Hematopoietic multipotent progenitor cell (in vitro differentiated cells): ENCODE results near the gene STARD9. TPM values are rescaled to one million over a fixed set of nuclear protein-coding genes. Genes with fewer than 3 reads are reported as not detected.

Source experiments
- DNase-seq, 3 donors: peaks; one replicate each; pipeline ENCODE4 v3.0.0-alpha.2; 2011 to 2015; ENCODE audit warnings: low read depth in 2 of 3, low spot score in 2 of 3
- total RNA-seq: library from RNA; depleted of rRNA; stranded (reverse); fragments of >200 nt; gene quantifications from one replicate; pipeline ENCODE4 v1.2.3, GENCODE V29; 2012

The STARD9 gene
- 35.5 TPM for total RNA-seq

- peak; percentile 86 to 98 (median 97) for DNase-seq
Observed at GRCh38 chr15:42575188-42576039, at the start of gene STARD9. STARD9 (plus strand) TSS chr15:42575606; CDS start chr15:42575716, 110 bp downstream.

- no peak for DNase-seq
Observed at GRCh38 chr15:42528970-42529369, 46.4 kb upstream of the STARD9 start.

DNA sequence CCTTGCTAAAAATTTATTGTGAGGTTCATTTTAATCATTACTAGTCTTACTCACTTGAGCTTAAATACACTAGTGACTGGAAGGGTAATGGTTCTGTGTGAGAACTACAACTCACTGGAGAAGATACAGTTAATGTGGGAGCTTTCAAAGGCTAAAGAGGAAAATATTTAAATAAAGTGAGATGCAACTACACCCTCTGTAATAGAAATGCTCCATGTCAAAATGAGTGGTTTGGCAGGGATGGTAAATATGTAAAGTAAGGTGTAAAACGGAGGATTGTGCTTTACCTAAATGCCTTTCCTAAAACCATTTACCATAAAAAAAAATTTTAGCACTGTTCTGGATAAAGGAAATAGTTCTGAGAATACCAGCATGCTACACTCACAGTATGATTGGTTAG is 42.2 kb upstream of the STARD9 start:
- no peak for DNase-seq

DNA sequence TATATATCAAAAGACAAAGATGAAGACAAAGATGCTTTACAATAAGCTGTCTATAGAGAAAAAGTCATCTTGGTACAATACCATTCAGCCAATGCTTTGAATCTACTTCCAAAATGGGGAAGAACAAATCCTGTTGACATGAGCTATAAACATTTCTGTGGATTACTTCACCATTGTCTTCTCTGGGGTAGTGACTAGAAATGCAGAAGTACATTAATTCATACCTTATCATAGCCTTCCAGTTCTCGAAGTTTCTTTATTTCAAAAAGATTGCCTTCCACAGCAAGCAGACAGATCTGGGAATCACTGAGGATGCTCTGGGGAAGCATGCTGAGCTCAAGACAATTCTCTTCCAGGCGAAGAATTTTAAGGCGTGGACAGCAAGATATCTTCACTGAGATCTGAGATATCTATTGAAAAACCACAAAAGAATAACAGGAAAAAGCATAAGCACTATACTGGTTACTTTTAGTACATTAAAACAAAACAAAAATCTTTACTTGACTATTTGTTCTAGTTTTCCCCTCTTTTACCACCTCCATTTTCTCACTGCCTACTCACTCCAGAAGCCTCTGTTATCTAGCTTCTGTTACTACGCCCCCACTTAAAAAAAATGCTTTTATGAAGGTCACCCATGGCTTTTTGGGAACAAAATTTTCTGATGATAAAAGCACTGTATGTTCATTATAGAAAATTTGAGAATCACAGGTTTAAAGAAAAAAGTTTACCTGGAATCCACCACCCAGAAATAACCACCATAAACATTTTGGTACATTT is 30.4 kb upstream of the STARD9 start:
- peak in 2 of 3 donors; percentile 9 to 52 for DNase-seq

GRCh38 chr15:42547918-42548248 is 27.5 kb upstream of the STARD9 start:
- DNase-seq = no peak

GRCh38 chr15:42548249-42549031 is 27.0 kb upstream of the STARD9 start, which contains the start of the genes HAUS2 and LRRC57:
HAUS2 (plus strand) TSS chr15:42548838; CDS start chr15:42548873, 35 bp downstream.
LRRC57 (minus strand) TSS chr15:42548793; CDS start chr15:42548434, 359 bp downstream.
- DNase-seq = peak; percentile 81 to 85 (median 84)

DNA sequence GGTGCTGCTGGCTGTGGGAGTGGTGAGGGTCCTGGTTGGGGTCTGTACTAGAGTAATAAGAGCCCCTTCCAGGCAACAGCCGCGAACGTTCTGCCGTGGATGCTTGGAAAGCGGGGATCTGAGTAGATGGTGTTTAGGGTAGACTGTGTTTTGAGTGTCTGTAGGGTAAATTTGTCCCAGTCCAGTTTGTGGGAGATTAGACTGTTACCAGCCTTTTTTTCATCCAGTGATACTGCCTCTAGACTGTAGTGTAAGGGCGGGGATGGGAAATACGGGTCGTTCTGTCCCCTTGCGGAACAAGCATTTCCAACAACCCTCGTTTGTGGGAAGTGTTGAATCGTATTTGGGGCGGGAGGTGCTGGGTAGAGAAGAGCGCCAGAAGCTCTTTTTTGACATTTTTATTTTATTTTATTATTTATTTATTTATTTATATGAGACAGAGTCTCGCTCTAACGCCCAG is 26.3 kb upstream of the STARD9 start:
- peak in 2 of 3 donors; percentile 74 to 76 for DNase-seq

DNA sequence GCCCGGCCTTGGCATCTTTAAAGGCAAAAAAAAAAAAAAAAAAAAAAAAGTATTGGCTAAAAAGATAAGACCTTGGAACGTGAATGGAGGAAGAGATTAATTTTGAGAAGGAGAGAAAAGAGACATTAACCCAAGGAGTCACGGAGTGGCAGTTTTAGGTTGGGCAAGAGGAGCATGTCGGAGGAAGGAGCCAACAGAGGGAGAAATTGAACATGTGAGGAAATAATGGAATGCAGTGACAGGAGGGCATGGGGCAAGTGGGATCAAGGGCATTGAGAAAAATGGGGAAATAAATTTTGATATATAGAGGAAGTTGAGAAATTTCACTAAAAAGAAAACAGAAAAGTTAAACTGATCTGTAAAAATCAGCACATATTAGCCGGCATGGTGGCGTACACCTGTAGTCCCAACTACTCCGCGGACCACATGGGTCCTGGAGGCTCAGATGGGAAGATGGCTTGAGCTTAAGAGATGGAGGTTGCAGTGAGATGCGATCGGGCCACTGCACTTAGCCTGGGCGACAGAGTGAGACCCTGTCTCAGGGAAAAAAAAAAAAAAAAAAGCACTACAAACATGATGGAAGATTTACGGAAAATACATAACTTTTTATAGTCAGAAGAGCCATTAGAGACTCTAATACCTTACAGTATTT is 25.5 kb upstream of the STARD9 start:
- no peak for DNase-seq

- no peak for DNase-seq
Observed at GRCh38 chr15:42553554-42553953, 21.9 kb upstream of the STARD9 start.

DNA sequence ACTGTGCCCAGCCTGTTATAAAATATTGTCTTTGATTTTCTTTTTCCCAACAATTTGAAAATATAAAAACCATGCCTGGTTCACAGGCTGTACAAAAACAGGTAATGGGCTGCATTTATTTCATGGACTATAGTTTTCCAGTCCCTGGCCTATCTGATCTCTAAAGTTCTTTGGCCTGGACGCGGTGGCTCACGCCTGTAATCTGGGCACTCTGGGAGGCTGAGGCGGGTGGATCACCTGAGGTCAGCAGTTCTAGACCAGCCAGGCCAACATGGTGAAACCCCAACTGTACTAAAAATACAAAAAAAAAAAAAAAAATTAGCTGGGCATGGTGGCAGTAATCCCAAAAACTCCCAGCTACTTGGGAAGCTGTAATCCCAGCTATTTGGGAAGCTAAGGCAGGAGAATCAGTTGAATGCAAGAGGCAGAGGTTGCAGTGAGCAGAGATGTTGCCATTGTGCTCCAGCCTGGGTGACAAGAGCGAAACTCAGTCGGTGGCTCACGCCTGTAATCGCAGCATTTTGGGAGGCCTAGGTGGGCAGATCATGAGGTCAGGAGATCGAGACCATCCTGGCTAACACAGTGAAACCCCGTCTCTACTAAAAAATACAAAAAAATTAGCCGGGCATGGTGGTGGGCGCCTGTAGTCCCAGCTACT is 18.7 kb upstream of the STARD9 start:
- peak in 1 of 3 donors; percentile 39 for DNase-seq

DNA sequence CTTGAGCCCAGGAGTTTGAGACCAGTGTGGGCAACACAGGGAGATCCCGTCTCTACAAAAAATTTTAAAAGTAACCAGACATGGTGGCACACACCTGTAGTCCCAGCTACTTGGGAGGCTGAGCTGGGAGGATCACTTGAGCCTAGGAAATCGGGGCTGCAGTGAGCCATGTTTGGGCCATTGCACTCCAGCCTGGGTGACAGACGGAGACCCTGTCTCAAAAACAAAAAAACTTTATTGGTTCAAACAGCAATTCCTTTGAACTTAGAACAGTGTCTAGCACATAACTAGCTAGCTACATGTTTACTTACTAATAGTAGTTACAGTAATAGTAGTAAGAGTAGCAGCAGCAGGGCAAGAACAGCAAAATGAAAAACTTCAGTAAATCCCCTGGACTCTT is 16.7 kb upstream of the STARD9 start:
- DNase-seq = no peak

- no peak for DNase-seq
Observed at GRCh38 chr15:42576040-42576594, 711 bp downstream of the STARD9 start.

GRCh38 chr15:42576776-42577175 is 1.4 kb downstream of the STARD9 start:
- DNase-seq = no peak

- no peak for DNase-seq
Observed at GRCh38 chr15:42577514-42578031, 2.2 kb downstream of the STARD9 start.

DNA sequence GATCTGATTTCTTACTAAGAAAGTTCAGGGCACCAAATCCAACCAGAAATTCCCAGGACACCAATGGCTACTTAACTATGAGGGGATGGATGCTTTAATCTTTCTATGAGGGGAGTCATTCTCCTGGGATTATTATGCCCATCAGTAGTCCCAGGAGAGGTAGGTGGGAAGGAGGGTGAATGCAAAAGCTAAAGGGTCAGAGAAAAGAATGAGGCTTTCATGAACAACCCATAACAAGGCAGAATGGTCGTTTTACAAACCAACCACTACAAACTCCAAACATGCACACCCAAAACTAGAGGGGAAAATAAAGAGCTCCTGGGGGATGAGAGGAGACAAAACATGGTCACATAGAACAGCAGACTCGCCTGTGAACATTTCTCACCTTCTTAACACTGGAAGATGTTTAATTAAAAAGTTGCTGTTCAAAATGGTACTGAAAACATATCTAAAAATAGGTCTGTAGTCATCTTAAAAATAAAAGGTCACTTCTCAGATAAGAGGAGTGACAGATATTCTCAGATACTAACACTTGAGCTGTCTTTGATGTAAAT is 3.7 kb downstream of the STARD9 start:
- no peak for DNase-seq

DNA sequence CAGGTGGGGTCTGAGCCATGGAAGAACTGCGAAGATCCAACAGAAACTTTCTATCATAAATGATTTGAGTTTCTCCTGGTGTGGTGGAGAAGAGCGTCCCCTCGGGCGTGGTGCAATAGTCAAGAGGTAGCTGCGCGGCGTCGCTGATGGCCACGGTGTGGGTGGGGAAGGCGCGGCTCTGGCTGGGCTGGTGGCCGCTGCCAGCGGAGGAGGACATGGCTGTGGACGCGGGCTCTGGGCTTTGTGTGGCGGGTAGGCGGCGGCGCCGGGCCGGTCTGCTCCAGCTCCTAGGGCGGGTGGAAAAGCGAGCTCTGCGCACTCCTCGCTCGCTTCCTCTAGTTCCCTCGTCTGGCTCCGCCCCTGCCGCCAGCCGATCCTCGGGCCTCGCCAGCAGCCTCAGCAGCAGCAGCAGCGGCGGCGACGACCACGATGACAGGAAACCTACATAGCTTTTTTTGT is 5.9 kb downstream of the STARD9 start:
- peak; percentile 44 to 87 (median 79) for DNase-seq

- no peak for DNase-seq
Observed at GRCh38 chr15:42582569-42583375, 7.4 kb downstream of the STARD9 start.
